Measurements from ENCODE around the gene EPOP.

Gene EPOP

GRCh38 chr17:38637951-38638350, 36.8 kb downstream of the EPOP start:
- H3F3A ChIP-seq (ENCODE audit: insufficient read depth), result no peaks in the 10 kb centered on the region
- H3K9me2 ChIP-seq (replicated peaks; ENCODE audit: insufficient read depth, low read length), result no peaks in the 10 kb centered on the region
- H2AFZ ChIP-seq (ENCODE audit: low read depth, low read length, severe bottlenecking), result no peak overlapping the region
- no peak overlapping the region for H3K27ac ChIP-seq (ENCODE audit: low read depth, low read length)
- H3K79me2 ChIP-seq (ENCODE audit: insufficient read depth, low read length), result no peaks in the 10 kb centered on the region
- H3K27me3 ChIP-seq (ENCODE audit: low read length), result no peaks in the 10 kb centered on the region
- H3K9ac ChIP-seq (ENCODE audit: low read length), result no peak overlapping the region
- H3K36me3 ChIP-seq (ENCODE audit: low read length), result no peaks in the 10 kb centered on the region
- H4K20me1 ChIP-seq (ENCODE audit: low read depth, low read length), result no peaks in the 10 kb centered on the region
- H3K4me2 ChIP-seq (ENCODE audit: low read depth, low read length, poor library complexity, severe bottlenecking), result no peak overlapping the region
- TF ChIP-seq, protein P1, sequence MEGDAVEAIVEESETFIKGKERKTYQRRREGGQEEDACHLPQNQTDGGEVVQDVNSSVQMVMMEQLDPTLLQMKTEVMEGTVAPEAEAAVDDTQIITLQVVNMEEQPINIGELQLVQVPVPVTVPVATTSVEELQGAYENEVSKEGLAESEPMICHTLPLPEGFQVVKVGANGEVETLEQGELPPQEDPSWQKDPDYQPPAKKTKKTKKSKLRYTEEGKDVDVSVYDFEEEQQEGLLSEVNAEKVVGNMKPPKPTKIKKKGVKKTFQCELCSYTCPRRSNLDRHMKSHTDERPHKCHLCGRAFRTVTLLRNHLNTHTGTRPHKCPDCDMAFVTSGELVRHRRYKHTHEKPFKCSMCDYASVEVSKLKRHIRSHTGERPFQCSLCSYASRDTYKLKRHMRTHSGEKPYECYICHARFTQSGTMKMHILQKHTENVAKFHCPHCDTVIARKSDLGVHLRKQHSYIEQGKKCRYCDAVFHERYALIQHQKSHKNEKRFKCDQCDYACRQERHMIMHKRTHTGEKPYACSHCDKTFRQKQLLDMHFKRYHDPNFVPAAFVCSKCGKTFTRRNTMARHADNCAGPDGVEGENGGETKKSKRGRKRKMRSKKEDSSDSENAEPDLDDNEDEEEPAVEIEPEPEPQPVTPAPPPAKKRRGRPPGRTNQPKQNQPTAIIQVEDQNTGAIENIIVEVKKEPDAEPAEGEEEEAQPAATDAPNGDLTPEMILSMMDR (IDR thresholded peaks at IDR 0.05; ENCODE audit: insufficient read depth, low read length, poor library complexity, severe bottlenecking), result no peak
- no peak for TF ChIP-seq EZH2phosphoT487 (conservative IDR thresholded peaks at IDR 0.05; ENCODE audit: low read length)
- H3K4me3 ChIP-seq (ENCODE audit: insufficient read depth, low read length, poor library complexity, severe bottlenecking), result no peak overlapping the region
- no peaks in the 10 kb centered on the region for H3K9me3 ChIP-seq (ENCODE audit: insufficient read depth, low read length)

DNA sequence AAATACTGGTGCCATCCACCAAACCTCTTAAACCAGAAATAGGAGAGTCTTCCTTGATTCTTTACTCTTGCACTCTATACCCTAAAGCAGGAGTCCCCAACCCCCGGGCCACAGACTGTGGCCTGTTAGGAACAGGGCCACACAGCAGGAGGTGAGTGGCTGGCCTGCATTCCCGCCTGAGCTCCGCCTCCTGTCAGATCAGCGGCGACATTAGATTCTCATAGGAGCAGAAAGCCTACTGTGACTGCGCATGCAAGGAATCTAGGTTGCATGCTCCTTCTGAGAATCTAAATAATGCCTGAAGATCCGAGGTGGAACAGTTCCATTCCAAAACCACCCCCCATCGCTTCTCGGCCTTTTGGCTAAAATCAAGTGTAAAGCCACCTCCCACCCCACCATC, 38.7 kb downstream of the EPOP start:
- no peak overlapping the region for H3K4me2 ChIP-seq (ENCODE audit: low read depth, low read length, poor library complexity, severe bottlenecking)

DNA sequence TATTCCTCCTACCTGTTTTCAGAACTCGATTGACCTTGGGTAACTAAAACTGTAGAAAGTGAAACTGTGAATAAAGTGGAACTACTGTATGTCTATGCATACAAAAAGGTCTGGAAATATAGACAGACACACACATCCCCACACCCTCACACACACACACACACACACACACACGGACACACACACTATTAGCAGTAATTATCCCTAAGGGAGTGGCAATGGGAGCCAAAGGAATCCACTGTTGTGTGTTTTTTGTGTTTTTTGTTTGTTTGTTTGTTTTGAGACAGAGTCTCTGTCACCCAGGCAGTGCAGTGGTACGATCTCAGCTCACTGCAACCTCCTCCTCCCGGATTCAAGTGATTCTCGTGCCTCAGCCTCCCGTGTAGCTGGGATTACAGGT, 42.4 kb downstream of the EPOP start:
- no peaks in the 10 kb centered on the region for H3K79me2 ChIP-seq (ENCODE audit: insufficient read depth, low read length)
- no peaks in the 10 kb centered on the region for H3K27me3 ChIP-seq (ENCODE audit: low read length)
- no peaks in the 10 kb centered on the region for H3K9me3 ChIP-seq (ENCODE audit: insufficient read depth, low read length)
- H4K20me1 ChIP-seq (ENCODE audit: low read depth, low read length), result no peaks in the 10 kb centered on the region
- H3K4me2 ChIP-seq (ENCODE audit: low read depth, low read length, poor library complexity, severe bottlenecking), result no peak overlapping the region
- no peak for TF ChIP-seq EZH2phosphoT487 (conservative IDR thresholded peaks at IDR 0.05; ENCODE audit: low read length)
- TF ChIP-seq, protein P1 (IDR thresholded peaks at IDR 0.05; ENCODE audit: insufficient read depth, low read length, poor library complexity, severe bottlenecking), result no peak
- no peaks in the 10 kb centered on the region for H3K36me3 ChIP-seq (ENCODE audit: low read length)
- H3F3A ChIP-seq (ENCODE audit: insufficient read depth), result no peaks in the 10 kb centered on the region
- no peak overlapping the region for H3K4me3 ChIP-seq (ENCODE audit: insufficient read depth, low read length, poor library complexity, severe bottlenecking)
- H3K9ac ChIP-seq (ENCODE audit: low read length), result no peak overlapping the region
- no peaks in the 10 kb centered on the region for H3K9me2 ChIP-seq (replicated peaks; ENCODE audit: insufficient read depth, low read length)
- H2AFZ ChIP-seq (ENCODE audit: low read depth, low read length, severe bottlenecking), result no peak overlapping the region
- H3K27ac ChIP-seq (ENCODE audit: low read depth, low read length), result no peak overlapping the region

More for the DNA sequence above, 38.7 kb downstream of the EPOP start:
- H4K20me1 ChIP-seq (ENCODE audit: low read depth, low read length), result no peaks in the 10 kb centered on the region
- H3K79me2 ChIP-seq (ENCODE audit: insufficient read depth, low read length), result no peaks in the 10 kb centered on the region
- H3K27me3 ChIP-seq (ENCODE audit: low read length), result no peaks in the 10 kb centered on the region
- no peak overlapping the region for H3K9ac ChIP-seq (ENCODE audit: low read length)
- no peaks in the 10 kb centered on the region for H3F3A ChIP-seq (ENCODE audit: insufficient read depth)
- H3K9me3 ChIP-seq (ENCODE audit: insufficient read depth, low read length), result no peaks in the 10 kb centered on the region
- no peak overlapping the region for H3K4me3 ChIP-seq (ENCODE audit: insufficient read depth, low read length, poor library complexity, severe bottlenecking)
- no peak overlapping the region for H2AFZ ChIP-seq (ENCODE audit: low read depth, low read length, severe bottlenecking)
- H3K27ac ChIP-seq (ENCODE audit: low read depth, low read length), result no peak overlapping the region
- no peaks in the 10 kb centered on the region for H3K36me3 ChIP-seq (ENCODE audit: low read length)
- TF ChIP-seq, protein P1 (IDR thresholded peaks at IDR 0.05; ENCODE audit: insufficient read depth, low read length, poor library complexity, severe bottlenecking), result no peak
- TF ChIP-seq EZH2phosphoT487 (conservative IDR thresholded peaks at IDR 0.05; ENCODE audit: low read length), result no peak
- no peaks in the 10 kb centered on the region for H3K9me2 ChIP-seq (replicated peaks; ENCODE audit: insufficient read depth, low read length)
